HFFc6 (cell line): ENCODE results near the gene EPM2A. TPM values are rescaled to one million over a fixed set of nuclear protein-coding genes. Genes with fewer than 3 reads are reported as not detected.

ENCODE experiments used
- DNase-seq: peaks from one replicate; pipeline ENCODE4 v3.0.0-alpha.2; 2018
- H3K27ac Mint-ChIP-seq: 2 replicates; pipeline ENCODE4 v1.8.0; 2020; ENCODE audit warnings: mild to moderate bottlenecking, mixed read lengths
- H3K27me3 Mint-ChIP-seq: 2 replicates; pipeline ENCODE4 v1.8.0; 2021; ENCODE audit warnings: mild to moderate bottlenecking, moderate library complexity, mixed read lengths; ENCODE audit not compliant: insufficient read depth
- H3K36me3 Mint-ChIP-seq: 2 replicates; pipeline ENCODE4 v1.8.0; 2021; ENCODE audit warnings: low read depth, mixed read lengths
- H3K4me1 Mint-ChIP-seq: 2 replicates; pipeline ENCODE4 v1.8.0; 2020; ENCODE audit warnings: low read depth, mixed read lengths
- H3K4me3 Mint-ChIP-seq: 2 replicates; pipeline ENCODE4 v1.8.0; 2020; ENCODE audit warnings: mild to moderate bottlenecking, moderate library complexity, mixed read lengths
- H3K9me3 Mint-ChIP-seq: 2 replicates; pipeline ENCODE4 v1.8.0; 2020; ENCODE audit warnings: mild to moderate bottlenecking, mixed read lengths
- CTCF ChIP-seq: fragments of 200-600 bp; sonication (generic); IDR thresholded peaks from 2 replicates; pipeline ENCODE4 v1.5.0; 2021; ENCODE audit warnings: antibody characterized with exemption, mild to moderate bottlenecking
- total RNA-seq, 6 experiments: library from RNA; stranded (reverse); fragmentation: NEBNext Ultra II Directional; extraction: Animal tissue kit (Norgen Biotek cat#: 25700); gene quantifications; 2 replicates in 1 of 6; 3 replicates in 5 of 6; pipeline ENCODE4 v1.2.3, GENCODE V29; 2021

Gene EPM2A
- total RNA-seq, 6 experiments from 2014 or later = 3.1 to 5.5 (median 3.8) TPM

- Mint-ChIP-seq H3K9me3 (no peaks in the 10 kb centered on the region), H3K27ac (no peak overlapping the region)
Observed at GRCh38 chr6:145763742-145764141, 28.4 kb upstream of the EPM2A start.

GRCh38 chr6:145761584-145761983 lies 26.3 kb upstream of the EPM2A start:
- no peak for DNase-seq
- H3K27ac Mint-ChIP-seq = no peak overlapping the region
- TF ChIP-seq CTCF = no peak

More at GRCh38 chr6:145763742-145764141, 28.4 kb upstream of the EPM2A start:
- Mint-ChIP-seq H3K27me3 (no peaks in the 10 kb centered on the region; the same call in none of the 2 replicates), H3K4me1 (no peaks in the 10 kb centered on the region), H3K4me3 (no peak overlapping the region), H3K36me3 (no peaks in the 10 kb centered on the region)
- no peak for DNase-seq
- TF ChIP-seq CTCF = no peak

GRCh38 chr6:145758113-145758512 lies 22.8 kb upstream of the EPM2A start:
- Mint-ChIP-seq H3K36me3 (no peaks in the 10 kb centered on the region), H3K27ac (no peak overlapping the region; the same call in 1 of the 2 replicates), H3K4me3 (no peak overlapping the region), H3K27me3 (no peaks in the 10 kb centered on the region; the same call in 1 of the 2 replicates), H3K4me1 (peaks cover 17% of the 10 kb centered on the region), H3K9me3 (no peaks in the 10 kb centered on the region)
- no peak for TF ChIP-seq CTCF
- no peak for DNase-seq

More at GRCh38 chr6:145761584-145761983, 26.3 kb upstream of the EPM2A start:
- Mint-ChIP-seq H3K9me3 (no peaks in the 10 kb centered on the region), H3K4me1 (no peaks in the 10 kb centered on the region; the same call in 1 of the 2 replicates), H3K36me3 (no peaks in the 10 kb centered on the region), H3K27me3 (no peaks in the 10 kb centered on the region; the same call in none of the 2 replicates), H3K4me3 (no peak overlapping the region)

- H3K27ac Mint-ChIP-seq = peak overlapping the region; percentile 38; the same call in 1 of the 2 replicates
- no peaks in the 10 kb centered on the region for H3K36me3 Mint-ChIP-seq
- H3K4me1 Mint-ChIP-seq = peaks cover 30% of the 10 kb centered on the region
Observed at GRCh38 chr6:145756170-145756662, 20.9 kb upstream of the EPM2A start.

GRCh38 chr6:145755682-145756081 lies 20.4 kb upstream of the EPM2A start:
- H3K27ac Mint-ChIP-seq = peak overlapping the region; percentile 27; the same call in 1 of the 2 replicates
- no peak overlapping the region for H3K4me3 Mint-ChIP-seq
- DNase-seq = no peak
- H3K36me3 Mint-ChIP-seq = no peaks in the 10 kb centered on the region
- H3K27me3 Mint-ChIP-seq = no peaks in the 10 kb centered on the region
- no peaks in the 10 kb centered on the region for H3K9me3 Mint-ChIP-seq
- no peak for TF ChIP-seq CTCF
- peaks cover 30% of the 10 kb centered on the region for H3K4me1 Mint-ChIP-seq

More at GRCh38 chr6:145756170-145756662, 20.9 kb upstream of the EPM2A start:
- Mint-ChIP-seq H3K9me3 (no peaks in the 10 kb centered on the region), H3K27me3 (no peaks in the 10 kb centered on the region), H3K4me3 (no peak overlapping the region)
- DNase-seq = peak; percentile 92
- TF ChIP-seq CTCF = no peak
